GM04503 (cell line): ENCODE measurements around the gene FRS2.
A peak's percentile ranks its signal among the peaks of the same experiment; 100 is the strongest.
"Not testable (repeated sequence)": the region's sequence is repeated elsewhere in the genome, so short reads cannot be mapped to it uniquely, and the experiment has no call there.

Experiments used
- DNase-seq: peaks from one replicate; pipeline ENCODE4 v3.0.0-alpha.2; 2012; ENCODE audit warnings: low read depth

FRS2 gene

DNA sequence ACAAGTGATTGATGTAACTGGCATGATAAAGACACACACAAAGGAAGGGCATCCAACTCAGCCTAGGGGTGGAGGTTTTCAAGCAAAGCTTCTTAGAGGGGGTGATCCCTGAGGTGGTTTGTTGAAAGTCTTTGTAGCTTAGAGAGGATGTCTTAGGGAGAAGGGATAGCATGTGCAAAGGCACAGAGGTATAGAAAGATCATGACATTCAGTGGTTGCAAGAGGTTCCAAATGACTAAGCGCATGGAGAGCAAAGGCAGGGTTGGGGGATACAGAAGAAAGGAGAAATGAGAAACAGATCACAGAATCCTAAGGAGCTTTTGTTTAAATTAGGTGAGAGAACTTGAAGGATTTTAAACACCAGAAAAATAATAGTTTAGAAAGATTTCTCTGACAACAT, 109.9 kb downstream of the FRS2 start:
- DNase-seq: no peak

DNA sequence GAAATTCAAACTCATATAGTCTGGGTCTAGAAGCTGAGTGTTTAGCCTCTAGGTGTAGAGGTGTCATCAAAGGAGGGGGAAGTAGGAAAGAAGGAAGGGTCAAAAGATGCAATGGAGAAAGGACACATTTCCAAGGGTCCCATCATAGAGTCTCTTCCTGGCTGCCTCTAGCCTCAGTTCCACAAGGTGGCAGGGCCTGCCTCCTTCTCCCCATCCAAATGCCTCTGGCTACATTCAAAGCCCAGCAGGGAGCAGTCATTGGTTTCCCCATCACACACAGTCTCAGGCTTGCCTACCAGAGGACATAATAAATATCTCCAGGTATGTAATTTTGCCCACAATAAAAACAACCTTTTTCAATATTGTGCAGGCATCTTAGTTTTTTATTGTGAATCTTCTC, 113.0 kb downstream of the FRS2 start:
- DNase-seq: no peak

GRCh38 chr12:69585189-69586062, 115.2 kb downstream of the FRS2 start, which contains the start of gene CCT2:
Gene CCT2 (plus strand): TSS chr12:69585459. CDS start chr12:69585522, 63 bp downstream.
- DNase-seq: peak; percentile 65

GRCh38 chr12:69588527-69588926, 118.3 kb downstream of the FRS2 start:
- no peak for DNase-seq

- DNase-seq: no peak
These were observed 118.9 kb downstream of the FRS2 start for GRCh38 chr12:69589082-69589481.

DNA sequence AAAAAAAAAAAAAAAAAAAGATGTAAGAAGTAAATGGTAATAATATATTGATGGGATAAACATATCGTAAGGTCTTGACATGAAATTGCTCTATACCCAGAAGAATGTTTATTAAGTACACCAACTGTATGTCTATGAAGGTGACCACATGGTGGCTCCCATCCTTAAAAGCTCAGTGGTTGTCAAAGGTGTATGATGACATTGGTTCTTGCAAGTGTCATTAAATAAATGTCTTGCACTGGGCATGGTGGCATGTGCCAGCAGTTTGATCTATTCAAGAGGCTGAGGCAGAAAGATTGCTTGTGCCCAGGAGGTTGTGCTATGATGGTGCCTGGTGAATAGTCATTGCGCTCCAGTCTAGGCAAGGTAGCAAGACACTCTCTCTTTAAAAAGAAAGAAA, 125.5 kb downstream of the FRS2 start:
- DNase-seq: no peak

GRCh38 chr12:69598174-69598753, 128.1 kb downstream of the FRS2 start:
- DNase-seq: no peak

DNA sequence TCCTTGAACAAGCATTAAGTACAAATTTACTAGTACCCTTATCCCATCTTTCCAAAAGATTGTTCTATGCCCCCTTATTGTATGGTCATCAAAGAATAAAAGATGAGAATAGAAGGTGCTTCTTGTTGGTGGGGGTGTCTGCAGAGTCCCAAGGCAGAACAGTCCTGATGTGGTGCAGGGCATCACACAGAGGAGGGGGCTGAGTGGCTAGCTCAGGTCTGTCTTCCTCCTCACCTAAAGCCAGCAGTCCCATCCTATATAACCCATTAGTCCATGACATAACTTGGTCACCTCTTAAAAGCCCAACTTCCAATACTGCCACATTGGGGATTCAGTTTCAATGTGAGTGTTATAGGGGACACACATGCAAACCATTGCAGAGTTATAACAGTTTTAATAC, 130.6 kb downstream of the FRS2 start:
- DNase-seq: no peak

GRCh38 chr12:69601962-69602685, 131.9 kb downstream of the FRS2 start:
- no peak for DNase-seq

DNA sequence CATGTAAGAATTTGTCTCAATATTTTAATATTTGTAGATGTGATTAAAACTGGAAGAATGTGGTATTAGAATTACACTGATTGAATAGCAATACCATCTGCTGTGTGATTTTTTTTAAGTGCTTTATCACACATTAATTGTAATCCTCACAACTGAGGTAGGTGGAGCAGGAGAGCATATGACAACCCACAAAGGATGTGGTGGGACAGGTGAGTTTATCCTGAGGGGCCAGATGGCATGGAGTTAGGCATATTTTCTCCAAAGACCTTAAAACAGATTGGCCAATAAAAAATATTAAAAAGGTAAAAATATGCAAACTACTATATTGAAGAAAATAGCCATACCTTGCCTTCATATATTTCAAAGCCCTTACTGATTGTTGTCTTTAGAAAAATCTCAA, 132.8 kb downstream of the FRS2 start:
- DNase-seq: no peak

- not testable (repeated sequence) for DNase-seq
These were observed 133.4 kb downstream of the FRS2 start for GRCh38 chr12:69603556-69603955.

DNA sequence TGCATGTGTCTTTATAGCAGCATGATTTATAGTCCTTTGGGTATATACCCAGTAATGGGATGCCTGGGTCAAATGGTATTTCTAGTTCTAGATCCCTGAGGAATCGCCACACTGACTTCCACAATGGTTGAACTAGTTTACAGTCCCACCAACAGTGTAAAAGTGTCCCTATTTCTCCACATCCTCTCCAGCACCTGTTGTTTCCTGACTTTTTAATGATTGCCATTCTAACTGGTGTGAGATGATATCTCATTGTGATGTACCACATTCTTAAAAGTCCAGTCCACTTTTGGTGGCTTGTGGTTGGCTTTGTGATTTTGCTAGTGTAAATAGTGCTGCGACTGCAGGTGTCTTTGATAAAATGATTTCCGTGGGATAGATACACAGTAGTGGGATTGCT, 134.1 kb downstream of the FRS2 start:
- not testable (repeated sequence) for DNase-seq

DNA sequence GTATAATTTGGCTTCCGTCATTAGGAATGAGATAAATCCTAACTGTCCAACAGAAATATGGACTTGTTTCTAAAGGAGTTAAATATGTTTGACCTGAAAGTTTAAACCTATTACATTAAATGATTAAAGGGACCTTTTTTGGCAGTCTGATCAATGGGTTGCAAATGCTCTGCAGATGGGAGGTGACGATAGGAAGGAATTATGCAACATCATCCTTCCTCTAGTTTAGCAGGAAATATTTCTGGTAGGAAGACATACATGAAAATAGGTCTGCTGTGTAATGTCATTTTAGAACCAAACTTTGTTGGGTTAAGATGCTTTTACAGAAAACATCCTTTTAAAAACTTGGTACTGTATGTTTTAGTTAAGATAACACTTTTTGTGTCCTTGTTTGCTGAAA, 137.9 kb downstream of the FRS2 start:
- no peak for DNase-seq

DNA sequence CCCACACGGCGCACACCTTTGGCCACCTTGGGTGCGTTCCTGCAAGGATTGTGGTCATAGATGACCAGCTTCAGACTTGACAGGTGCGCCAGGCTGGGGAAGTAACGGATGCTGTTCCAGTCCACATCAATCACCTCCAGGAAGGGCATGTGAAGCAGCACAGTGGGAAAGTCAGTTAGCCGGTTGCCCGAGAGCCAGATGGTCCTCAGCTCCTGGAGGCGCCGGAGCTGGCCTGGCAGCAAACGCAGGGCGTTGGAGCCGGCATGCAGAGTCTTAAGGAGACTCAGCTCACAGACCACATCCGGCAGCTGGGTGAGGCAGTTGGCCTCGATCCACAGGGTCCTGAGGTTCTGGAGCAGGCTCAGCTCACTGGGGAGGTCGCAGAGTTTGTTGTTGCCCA, 139.9 kb downstream of the FRS2 start:
- DNase-seq: no peak

DNA sequence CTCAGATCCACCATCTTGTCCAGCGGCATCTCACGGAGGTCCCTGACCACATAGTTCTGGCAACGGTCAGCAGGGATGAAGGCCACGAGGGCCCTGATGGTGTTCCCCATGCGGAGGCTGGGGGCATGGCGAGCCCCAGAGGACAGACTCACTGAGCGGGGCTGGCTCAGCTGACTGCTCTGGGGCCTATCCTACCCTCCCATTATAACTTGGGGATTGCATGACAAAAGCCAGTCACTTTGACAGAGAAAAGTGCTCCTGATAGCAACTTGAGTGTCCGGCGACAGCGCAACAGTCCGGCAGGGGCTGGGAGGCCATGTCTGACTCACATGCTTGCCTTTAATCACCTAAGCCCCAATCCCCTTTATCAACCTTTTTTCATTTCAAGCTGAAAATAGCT, 140.5 kb downstream of the FRS2 start, which contains the start of gene LRRC10:
Gene LRRC10, minus strand, starts transcription at position 179 of the 400 bp plus-strand sequence. Its CDS starts 69 bp downstream, at position 110.
- DNase-seq: no peak

DNA sequence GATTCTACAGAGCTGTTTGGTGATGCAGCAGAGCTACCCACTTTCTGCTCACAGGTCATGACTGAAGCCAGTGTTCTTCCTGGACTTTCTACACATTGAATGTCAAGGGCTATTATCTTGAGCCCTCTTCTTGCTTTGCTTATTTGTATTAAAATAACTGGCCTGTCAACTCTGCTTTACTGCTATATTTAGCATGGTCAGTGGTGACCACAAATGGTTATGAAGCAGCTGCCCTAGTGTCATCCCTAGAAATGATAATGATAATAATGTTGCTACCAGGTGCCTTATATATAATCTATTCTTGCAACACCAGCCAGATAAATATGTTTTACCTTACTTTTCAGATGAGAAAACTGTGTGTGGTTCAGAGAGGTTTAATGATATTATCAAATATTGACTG, 143.2 kb downstream of the FRS2 start:
- no peak for DNase-seq

GRCh38 chr12:69616025-69616424, 145.8 kb downstream of the FRS2 start:
- no peak for DNase-seq

GRCh38 chr12:69619050-69619449, 148.9 kb downstream of the FRS2 start:
- no peak for DNase-seq

- no peak for DNase-seq
These were observed 149.9 kb downstream of the FRS2 start for GRCh38 chr12:69620077-69620476.

DNA sequence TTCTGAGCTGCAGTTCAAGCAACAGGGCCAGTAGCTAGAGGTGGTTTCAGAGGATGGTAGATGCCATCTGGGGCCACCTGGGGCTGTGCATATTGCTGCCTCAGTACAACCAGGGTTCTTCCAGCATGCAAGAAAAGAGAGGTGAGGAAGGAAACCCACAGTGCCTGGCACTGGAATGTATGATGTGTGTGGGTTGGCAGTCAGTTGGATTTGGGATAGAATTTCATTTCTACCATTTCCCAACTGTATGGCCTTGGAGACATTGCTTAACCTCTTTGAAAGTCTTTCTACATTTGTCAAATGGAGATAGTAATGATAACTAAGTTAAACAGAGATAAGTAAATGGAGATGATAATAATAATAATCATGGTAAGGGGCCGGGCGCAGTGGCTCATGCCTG, 150.7 kb downstream of the FRS2 start:
- DNase-seq: no peak

GRCh38 chr12:69621551-69621950, 151.4 kb downstream of the FRS2 start:
- no peak for DNase-seq

- no peak for DNase-seq
These were observed 153.8 kb downstream of the FRS2 start for GRCh38 chr12:69623970-69624369.

- DNase-seq: no peak
These were observed 157.3 kb downstream of the FRS2 start for GRCh38 chr12:69627501-69627900.
